CD4-positive, alpha-beta T cell treated with Interleukin-1 beta for 1 hour (primary cell): ENCODE results near the gene SPDYE17.
"Not testable (repeated sequence)": the region's sequence is repeated elsewhere in the genome, so short reads cannot be mapped to it uniquely, and the experiment has no call there.

Source experiments
- DNase-seq, 2 donors: peaks; one replicate each; pipeline ENCODE4 v3.0.0-alpha.2; 2020 to 2022

The SPDYE17 gene

GRCh38 chr7:77032261-77032660 is at the start of gene SPDYE17:
Gene SPDYE17 (minus strand): TSS chr7:77032361. CDS start chr7:77030570, 1,791 bp downstream.
- not testable (repeated sequence) for DNase-seq

GRCh38 chr7:77080236-77080635 is 48.1 kb upstream of the SPDYE17 start:
- not testable (repeated sequence) for DNase-seq

DNA sequence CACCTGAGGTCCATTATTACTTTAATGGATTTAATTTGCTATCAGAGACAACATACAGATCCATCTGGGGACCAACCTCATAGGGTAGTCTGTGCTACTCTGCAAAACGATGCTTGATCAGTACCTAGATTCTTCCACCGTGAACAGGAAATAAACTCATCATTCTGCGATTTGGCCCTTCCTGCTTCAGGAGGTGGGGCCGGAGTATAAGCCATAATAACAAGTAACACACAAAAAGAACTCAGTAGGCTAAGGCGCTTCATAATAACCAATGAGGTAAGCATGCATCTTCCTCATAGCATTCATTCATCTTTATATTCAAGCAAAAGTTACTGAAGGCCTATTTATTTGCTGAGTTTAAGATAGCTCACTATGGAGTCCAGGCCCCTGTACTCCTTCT is 47.5 kb upstream of the SPDYE17 start:
- DNase-seq: not testable (repeated sequence)

DNA sequence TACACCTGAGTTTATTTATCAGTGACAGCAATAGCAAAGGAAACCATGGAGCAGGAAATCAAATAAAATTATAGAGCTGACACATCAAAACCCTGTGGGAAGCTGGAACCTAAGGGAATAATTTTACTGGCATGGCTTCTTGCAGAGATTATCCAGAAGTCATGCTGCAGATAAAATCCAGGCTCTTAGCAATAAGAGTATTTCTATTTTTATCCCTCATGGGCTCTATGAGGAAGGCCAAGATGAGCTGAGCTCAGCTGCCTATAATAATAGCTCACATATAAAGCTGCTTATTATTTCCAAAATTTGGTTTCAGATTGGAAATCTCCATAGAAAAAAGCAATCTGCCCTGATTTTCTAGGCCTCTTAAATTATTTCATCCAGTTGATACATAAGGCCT is 47.0 kb upstream of the SPDYE17 start:
- not testable (repeated sequence) for DNase-seq

DNA sequence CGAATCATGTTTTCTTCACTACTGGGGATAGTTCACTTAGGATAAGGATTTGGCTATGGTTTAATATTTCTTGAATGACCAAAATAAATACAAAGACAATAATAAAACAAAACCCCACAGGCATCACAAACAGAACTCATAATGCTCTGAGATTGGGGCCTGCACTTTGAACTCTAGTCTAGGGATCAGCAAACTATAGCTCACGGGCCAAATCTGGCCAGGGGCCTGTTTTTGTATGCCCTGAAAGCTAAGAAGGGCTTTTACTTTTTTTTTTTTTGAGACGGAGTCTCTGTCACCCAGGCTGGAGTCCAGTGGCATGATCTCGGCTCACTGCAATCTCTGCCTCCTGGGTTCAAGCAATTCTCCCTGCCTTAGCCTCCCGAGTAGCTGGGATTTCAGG is 44.9 kb upstream of the SPDYE17 start:
- DNase-seq: not testable (repeated sequence)

- DNase-seq: not testable (repeated sequence)
Measured at GRCh38 chr7:77074786-77075396, 42.7 kb upstream of the SPDYE17 start.

GRCh38 chr7:77071108-77071507 is 38.9 kb upstream of the SPDYE17 start:
- not testable (repeated sequence) for DNase-seq

- not testable (repeated sequence) for DNase-seq
Measured at GRCh38 chr7:77065869-77066268, 33.7 kb upstream of the SPDYE17 start.

DNA sequence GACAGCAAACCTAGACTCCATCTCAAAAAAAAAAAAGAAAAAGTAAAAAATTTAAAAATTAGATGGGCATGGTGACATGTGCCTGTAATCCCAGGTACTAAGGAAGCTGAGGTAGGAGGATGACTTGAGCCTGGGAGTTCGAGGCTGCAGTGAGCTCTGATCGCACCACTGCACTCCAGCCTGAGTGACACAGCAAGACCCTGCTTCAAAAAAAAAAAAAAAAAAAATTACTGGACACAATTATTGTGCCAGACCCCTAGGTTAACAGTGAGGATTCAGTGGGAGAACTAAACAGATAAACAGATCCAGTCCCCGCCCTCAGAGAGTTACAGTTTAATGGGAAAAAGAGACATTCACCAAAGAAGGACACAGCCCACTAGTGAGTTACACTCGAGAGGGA is 31.6 kb upstream of the SPDYE17 start:
- not testable (repeated sequence) for DNase-seq

GRCh38 chr7:77062557-77062956 is 30.4 kb upstream of the SPDYE17 start, which contains the start of gene SPDYE18:
Gene SPDYE18 (minus strand): TSS chr7:77062558. CDS start chr7:77060512, 2,046 bp downstream.
- DNase-seq: not testable (repeated sequence)

DNA sequence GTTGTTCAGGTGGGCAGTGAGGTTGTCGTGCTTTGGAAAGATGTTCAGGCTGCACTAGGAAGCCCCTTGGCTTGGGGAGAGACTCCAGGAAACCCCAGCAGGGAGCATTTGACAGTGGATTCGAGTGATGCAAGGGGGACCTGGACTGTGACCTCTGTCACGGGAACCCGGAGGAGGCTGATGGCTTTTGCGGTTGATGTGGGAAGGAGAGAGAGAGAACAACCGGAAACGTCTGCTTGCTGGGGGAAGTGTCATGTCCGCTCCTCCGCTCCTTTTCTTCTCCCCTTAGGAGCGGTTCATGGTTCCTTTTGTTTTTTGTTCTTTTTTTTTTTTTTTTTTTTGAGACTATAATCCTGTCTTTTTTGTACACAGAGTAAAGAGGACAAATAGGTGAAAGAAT is 5.8 kb downstream of the SPDYE17 start:
- DNase-seq: not testable (repeated sequence)

DNA sequence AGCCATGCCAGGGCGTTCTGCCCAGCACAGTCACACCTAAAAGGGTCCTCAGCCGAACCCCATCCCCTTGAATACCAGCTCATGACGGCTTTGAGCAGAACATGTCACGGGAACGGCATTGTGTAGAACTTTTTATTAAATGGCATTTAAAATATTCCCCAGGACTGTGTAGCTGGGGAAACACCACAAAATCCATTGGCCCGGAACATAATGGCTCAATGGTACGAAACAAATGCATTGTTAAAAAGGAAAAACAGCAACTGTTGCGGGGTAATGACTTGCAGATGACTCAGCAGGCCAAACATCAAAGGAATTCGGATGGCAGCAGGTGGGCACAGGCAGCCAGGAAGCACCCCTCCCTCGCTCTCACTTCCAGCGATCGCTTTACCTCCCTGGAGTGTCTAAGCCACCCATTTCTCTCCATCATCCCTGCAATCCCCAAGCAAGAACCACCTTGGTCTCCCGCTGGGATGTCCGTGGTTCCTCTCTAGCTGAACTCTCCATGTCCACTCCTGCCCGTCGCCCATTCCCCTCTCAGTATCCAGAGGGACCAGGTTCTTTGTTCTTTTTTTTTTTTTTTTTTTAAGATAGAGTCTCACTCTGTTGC is 22.0 kb downstream of the SPDYE17 start:
- DNase-seq: not testable (repeated sequence)

DNA sequence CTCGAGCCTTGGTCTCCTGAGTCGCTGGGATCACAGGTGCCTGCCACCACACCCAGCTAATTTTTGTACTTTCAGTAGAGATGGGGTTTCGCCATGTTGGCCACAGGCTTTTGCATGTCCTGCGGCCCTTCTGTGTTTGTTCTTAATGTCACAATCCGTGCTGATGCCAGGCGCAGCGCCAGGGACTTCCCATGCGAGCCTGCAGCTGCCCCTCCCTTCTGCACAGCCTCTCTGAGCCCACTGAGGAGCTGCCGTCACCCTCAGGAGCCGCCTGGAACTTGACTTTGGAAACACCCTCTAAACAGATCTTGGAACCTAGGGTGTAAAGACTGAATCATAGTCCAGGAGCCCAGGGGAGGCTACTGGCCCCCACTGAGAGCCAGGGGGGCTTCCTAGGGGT is 24.2 kb downstream of the SPDYE17 start:
- DNase-seq: not testable (repeated sequence)

GRCh38 chr7:77006127-77007110 is 25.7 kb downstream of the SPDYE17 start:
- not testable (repeated sequence) for DNase-seq

GRCh38 chr7:77005461-77006057 is 26.6 kb downstream of the SPDYE17 start:
- not testable (repeated sequence) for DNase-seq

DNA sequence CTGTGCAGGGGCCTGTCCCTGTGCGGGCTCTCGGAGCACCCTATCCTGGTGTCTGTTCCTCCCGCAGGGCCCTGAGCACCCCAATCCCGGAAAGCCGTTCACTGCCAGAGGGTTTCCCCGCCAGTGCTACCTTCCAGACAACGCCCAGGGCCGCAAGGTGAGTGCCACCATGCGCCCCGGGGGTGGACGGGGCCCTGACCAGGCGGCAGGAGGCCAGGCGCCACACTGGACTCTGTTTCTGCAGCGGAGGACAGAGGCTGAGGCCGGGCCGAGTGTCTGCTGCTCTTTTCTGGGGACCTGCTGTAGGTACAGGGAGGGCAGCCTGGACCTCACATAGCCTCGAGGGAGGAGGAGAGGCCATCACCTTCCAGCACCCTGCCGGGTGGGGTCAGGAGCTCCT is 28.0 kb downstream of the SPDYE17 start:
- DNase-seq: not testable (repeated sequence)

DNA sequence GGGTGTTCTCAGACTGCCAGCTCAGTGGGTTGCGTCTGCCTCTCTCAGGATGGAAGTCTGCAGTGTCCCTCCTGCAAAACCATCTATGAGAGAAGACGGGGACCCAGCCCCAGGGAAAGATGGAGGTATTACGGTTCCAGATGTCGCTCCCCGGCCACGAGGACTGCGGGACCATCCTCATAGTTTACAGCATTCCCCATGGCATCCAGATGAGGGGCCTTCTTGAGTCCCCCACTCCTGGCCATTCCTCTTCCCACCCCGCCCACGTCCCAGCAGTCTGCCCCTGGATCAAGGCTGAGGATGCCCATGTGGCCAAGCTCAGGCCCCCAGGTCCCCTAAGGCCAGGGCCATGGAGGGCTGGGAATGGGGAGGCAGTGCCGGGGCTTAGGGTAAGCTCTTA is 28.9 kb downstream of the SPDYE17 start:
- DNase-seq: not testable (repeated sequence)

DNA sequence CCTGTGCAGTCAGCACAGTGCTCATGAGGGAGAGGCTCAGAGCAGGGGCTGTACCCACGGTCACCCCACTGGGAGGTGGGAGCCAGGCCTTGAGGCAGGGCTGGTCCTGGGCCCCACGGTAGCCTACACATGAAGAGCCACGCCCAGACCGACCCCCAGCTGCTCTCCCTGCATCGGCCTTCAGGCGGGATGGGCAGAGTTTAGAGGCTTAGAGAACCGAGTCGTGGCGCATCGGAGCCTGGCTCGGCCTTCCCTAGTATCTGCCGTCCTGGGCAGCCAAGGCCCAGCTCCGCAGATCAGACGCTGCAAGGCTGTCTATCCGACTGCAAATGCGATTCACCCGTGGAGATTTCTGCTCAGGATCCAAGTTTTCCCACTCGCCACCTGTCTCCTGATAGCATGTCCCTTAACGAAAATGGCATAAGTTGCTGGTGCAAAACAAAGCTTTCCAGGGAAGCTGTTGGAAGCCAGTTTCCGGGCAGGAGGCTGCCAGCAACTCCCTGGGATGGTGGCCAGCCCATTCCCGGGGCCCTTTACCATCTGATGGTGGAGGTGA is 29.4 kb downstream of the SPDYE17 start:
- DNase-seq: not testable (repeated sequence)

DNA sequence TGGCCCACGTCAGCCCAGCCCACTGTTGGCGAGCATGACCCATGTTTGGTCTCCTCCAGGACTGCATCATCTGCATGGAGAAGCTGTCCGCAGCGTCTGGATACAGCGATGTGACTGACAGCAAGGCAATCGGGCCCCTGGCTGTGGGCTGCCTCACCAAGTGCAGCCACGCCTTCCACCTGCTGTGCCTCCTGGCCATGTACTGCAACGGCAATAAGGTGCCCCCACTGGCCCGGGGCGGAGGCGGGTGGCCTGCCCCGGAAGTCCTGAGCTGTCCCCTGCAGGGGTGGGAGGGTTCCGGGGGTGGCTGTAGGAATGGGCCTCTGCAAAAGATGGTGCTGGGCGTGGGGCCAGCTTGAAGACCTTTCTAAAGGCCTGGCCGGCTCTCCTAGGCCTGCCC is 30.1 kb downstream of the SPDYE17 start:
- DNase-seq: not testable (repeated sequence)

- DNase-seq: not testable (repeated sequence)
Measured at GRCh38 chr7:76999474-77000107, 32.6 kb downstream of the SPDYE17 start.

GRCh38 chr7:76998764-76999450 is 33.3 kb downstream of the SPDYE17 start:
- not testable (repeated sequence) for DNase-seq
